H9 (cell line): ENCODE measurements around the gene BTD. TPM values are rescaled to one million over a fixed set of nuclear protein-coding genes. Genes with fewer than 3 reads are reported as not detected.

Experiments
- DNase-seq: peaks from one replicate; pipeline ENCODE4 v3.0.0-alpha.2; 2017
- H2AFZ ChIP-seq: one replicate; pipeline ENCODE4 v1.6.1; 2013; ENCODE audit warnings: mild to moderate bottlenecking, low read length, control low read depth, moderate library complexity
- H2AK5ac ChIP-seq: 2 replicates; pipeline ENCODE4 v1.6.1; 2013; ENCODE audit warnings: low read length, control low read depth, mixed read lengths; ENCODE audit not compliant: insufficient read length
- H2BK120ac ChIP-seq: one replicate; pipeline ENCODE4 v1.6.1; 2013; ENCODE audit warnings: low read depth, mild to moderate bottlenecking, low read length, control low read depth, inconsistent platforms; ENCODE audit not compliant: poor library complexity, severe bottlenecking
- H2BK12ac ChIP-seq: 2 replicates; pipeline ENCODE4 v1.6.1; 2013; ENCODE audit warnings: low read length, control low read depth, mixed read lengths, low read depth; ENCODE audit not compliant: insufficient read length
- H2BK15ac ChIP-seq: 2 replicates; pipeline ENCODE4 v1.6.1; 2013; ENCODE audit warnings: low read depth, low read length, control low read depth
- H2BK20ac ChIP-seq: one replicate; pipeline ENCODE4 v1.6.1; 2013; ENCODE audit warnings: low read depth, mild to moderate bottlenecking, low read length, control low read depth, inconsistent platforms; ENCODE audit not compliant: poor library complexity, severe bottlenecking
- H2BK5ac ChIP-seq: 2 replicates; pipeline ENCODE4 v1.6.1; 2013; ENCODE audit warnings: low read length, control low read depth, mixed read lengths; ENCODE audit not compliant: insufficient read length
- H3K14ac ChIP-seq: 2 replicates; pipeline ENCODE4 v1.6.1; 2013; ENCODE audit warnings: low read length, control low read depth; ENCODE audit not compliant: insufficient read depth
- H3K18ac ChIP-seq: 2 replicates; pipeline ENCODE4 v1.6.1; 2013; ENCODE audit warnings: low read depth, mild to moderate bottlenecking, mixed read lengths, low read length, control low read depth; ENCODE audit not compliant: insufficient read length
- H3K23ac ChIP-seq: 2 replicates; pipeline ENCODE4 v1.6.1; 2013; ENCODE audit warnings: low read length, control low read depth, mixed read lengths, low read depth; ENCODE audit not compliant: insufficient read length
- H3K23me2 ChIP-seq: 2 replicates; pipeline ENCODE4 v1.6.1; 2013; ENCODE audit warnings: low read depth, mild to moderate bottlenecking, mixed read lengths, low read length, control low read depth; ENCODE audit not compliant: insufficient read length, poor library complexity, severe bottlenecking
- H3K27ac ChIP-seq: 2 replicates; pipeline ENCODE4 v1.5.1; 2013; ENCODE audit warnings: low read length, control low read depth, mixed read lengths, low read depth; ENCODE audit not compliant: insufficient read length
- H3K27me3 ChIP-seq: 2 replicates; pipeline ENCODE4 v1.6.1; 2013; ENCODE audit warnings: low read length, control low read depth, inconsistent platforms; ENCODE audit not compliant: insufficient read depth
- H3K4ac ChIP-seq: 2 replicates; pipeline ENCODE4 v1.6.1; 2013; ENCODE audit warnings: low read depth, mild to moderate bottlenecking, control low read depth, inconsistent platforms, low read length, moderate library complexity
- H3K4me1 ChIP-seq: 2 replicates; pipeline ENCODE4 v1.6.1; 2013; ENCODE audit warnings: low read length, control low read depth, inconsistent platforms; ENCODE audit not compliant: insufficient read depth
- H3K4me2 ChIP-seq: 2 replicates; pipeline ENCODE4 v1.6.1; 2013; ENCODE audit warnings: low read length, control low read depth, mixed read lengths; ENCODE audit not compliant: insufficient read length, insufficient read depth
- H3K56ac ChIP-seq: 2 replicates; pipeline ENCODE4 v1.6.1; 2013; ENCODE audit warnings: low read depth, mild to moderate bottlenecking, mixed read lengths, low read length, control low read depth; ENCODE audit not compliant: insufficient read length
- H3K79me1 ChIP-seq: 2 replicates; pipeline ENCODE4 v1.6.1; 2013; ENCODE audit warnings: low read depth, mild to moderate bottlenecking, moderate library complexity, low read length, control low read depth, inconsistent platforms; ENCODE audit not compliant: insufficient read depth, poor library complexity, severe bottlenecking
- H3K79me2 ChIP-seq: 2 replicates; pipeline ENCODE4 v1.6.1; 2013; ENCODE audit warnings: low read length, control low read depth, inconsistent platforms; ENCODE audit not compliant: insufficient read depth
- H3K9ac ChIP-seq: 2 replicates; pipeline ENCODE4 v1.6.1; 2013; ENCODE audit warnings: low read length, control low read depth, mixed read lengths; ENCODE audit not compliant: insufficient read length; ENCODE audit errors: extremely low read depth
- H3K9me3 ChIP-seq: one replicate; pipeline ENCODE4 v1.6.1; 2013; ENCODE audit warnings: low read depth, low read length, inconsistent platforms; ENCODE audit not compliant: control insufficient read depth
- H3T11ph ChIP-seq: one replicate; pipeline ENCODE4 v1.6.1; 2013; ENCODE audit warnings: mild to moderate bottlenecking, low read length, control low read depth, inconsistent platforms
- H4K20me1 ChIP-seq: one replicate; pipeline ENCODE4 v1.6.1; 2013; ENCODE audit not compliant: control insufficient read depth, insufficient read length, insufficient read depth
- H4K5ac ChIP-seq: 2 replicates; pipeline ENCODE4 v1.6.1; 2013; ENCODE audit warnings: low read depth, mild to moderate bottlenecking, mixed read lengths, low read length, control low read depth; ENCODE audit not compliant: insufficient read length
- H4K8ac ChIP-seq: replicated peaks from 2 replicates; pipeline ENCODE4 v1.6.1; 2013; ENCODE audit warnings: low read length, control low read depth, mixed read lengths, low read depth; ENCODE audit not compliant: insufficient read length
- H4K91ac ChIP-seq: 2 replicates; pipeline ENCODE4 v1.6.1; 2013; ENCODE audit warnings: low read depth, mild to moderate bottlenecking, moderate library complexity, mixed read lengths, low read length, control low read depth; ENCODE audit not compliant: insufficient read length
- H3K27ac Mint-ChIP-seq, 3 experiments: 2 replicates in 2 of 3; 3 replicates in 1 of 3; pipeline ENCODE4 v1.8.0; 2020 to 2021; ENCODE audit warnings: mixed read lengths in 3 of 3, mild to moderate bottlenecking in 1 of 3, moderate library complexity in 1 of 3
- H3K27me3 Mint-ChIP-seq: 2 replicates; pipeline ENCODE4 v1.8.0; 2021; ENCODE audit warnings: low read depth, mild to moderate bottlenecking, moderate library complexity, mixed read lengths
- H3K36me3 Mint-ChIP-seq, 3 experiments: 2 replicates in 2 of 3; 3 replicates in 1 of 3; pipeline ENCODE4 v1.8.0; 2020 to 2021; ENCODE audit warnings: low read depth in 3 of 3, mixed read lengths in 3 of 3; ENCODE audit not compliant: insufficient read depth in 1 of 3
- H3K4me1 Mint-ChIP-seq, 2 experiments: 2 replicates each; pipeline ENCODE4 v1.8.0; 2020; ENCODE audit warnings: mixed read lengths in 2 of 2
- H3K4me3 Mint-ChIP-seq, 2 experiments: 2 replicates in 1 of 2; 3 replicates in 1 of 2; pipeline ENCODE4 v1.8.0; 2020 to 2021; ENCODE audit warnings: mild to moderate bottlenecking in 2 of 2, mixed read lengths in 2 of 2, moderate library complexity in 1 of 2
- H3K9me3 Mint-ChIP-seq, 2 experiments: 2 replicates in 1 of 2; 3 replicates in 1 of 2; pipeline ENCODE4 v1.8.0; 2020; ENCODE audit warnings: mild to moderate bottlenecking in 2 of 2, mixed read lengths in 2 of 2, moderate library complexity in 1 of 2
- WGBS: extraction: QIAGEN DNeasy Blood & Tissue Kit; methylation state at CpG from one replicate; pipeline ENCODE4 v1.1.7; 2013; ENCODE audit warnings: missing lambda C conversion rate, low lambda C conversion rate, mixed read lengths; ENCODE audit not compliant: insufficient read length; ENCODE audit errors: extremely low coverage; 5-methylcytosine and 5-hydroxymethylcytosine counted together
- total RNA-seq: library from RNA; stranded (reverse); gene quantifications from 2 replicates; pipeline ENCODE4 v1.2.1, GENCODE V29; 2021
- TF ChIP-seq, protein P1 (sequence below): fragments of 200-600 bp; sonication (generic); conservative IDR thresholded peaks from 3 replicates; pipeline ENCODE4 v1.8.0; 2021; ENCODE audit warnings: antibody characterized with exemption, mild to moderate bottlenecking

BTD gene
- total RNA-seq, 1 experiment from 2014 or later: 21.5 TPM

DNA sequence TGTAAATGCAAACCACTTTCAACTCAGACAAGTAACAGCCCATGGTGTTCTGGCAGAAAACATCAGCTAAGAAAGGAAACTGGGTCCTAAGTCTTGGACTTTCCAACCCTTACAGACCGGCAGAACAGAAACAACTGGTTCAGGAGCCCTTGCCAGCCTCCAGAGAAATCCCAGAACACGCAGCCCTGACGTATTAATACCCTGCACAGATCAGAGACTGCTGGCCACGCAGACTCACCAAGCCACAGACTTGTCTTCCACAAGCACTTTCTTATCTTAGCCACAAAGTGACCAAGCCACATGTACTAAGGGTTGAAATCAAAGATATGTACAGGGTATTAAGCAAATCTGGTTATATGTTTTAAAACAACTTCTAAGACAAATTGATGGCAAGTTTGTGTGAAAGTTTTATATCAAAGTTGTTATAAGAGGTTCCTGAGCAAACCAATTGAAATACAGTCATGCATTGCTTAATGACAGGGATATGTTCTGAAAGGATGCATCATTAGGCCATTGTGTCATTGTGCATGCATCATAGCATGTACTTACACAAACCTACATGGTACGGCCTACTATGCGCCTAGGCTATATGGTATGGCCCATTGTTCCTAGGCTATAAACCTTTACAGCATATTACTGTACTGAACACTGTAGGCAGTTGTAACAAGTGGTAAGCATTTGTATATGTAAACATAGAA lies 36.8 kb downstream of the BTD start:
- Histone ChIP-seq H3K27ac (no peak overlapping the region), H3K9me3 (no peaks in the 10 kb centered on the region), H2BK5ac (no peak overlapping the region), H3K9ac (no peak overlapping the region), H4K20me1 (no peaks in the 10 kb centered on the region), H3K56ac (no peak overlapping the region), H3K4ac (no peak overlapping the region), H2BK15ac (no peak overlapping the region), H3K14ac (no peak overlapping the region), H4K91ac (no peak overlapping the region), H3K18ac (no peak overlapping the region), H3K27me3 (no peaks in the 10 kb centered on the region), H3K23ac (no peak overlapping the region), H3K79me2 (no peaks in the 10 kb centered on the region), H2BK120ac (no peak overlapping the region), H3K23me2 (no peaks in the 10 kb centered on the region), H3K4me2 (no peak overlapping the region), H2AK5ac (no peak overlapping the region), H3K79me1 (no peaks in the 10 kb centered on the region), H2BK12ac (no peak overlapping the region), H2BK20ac (no peak overlapping the region), H4K8ac (no peak overlapping the region), H3K4me1 (peaks cover 7% of the 10 kb centered on the region), H3T11ph (no peak overlapping the region), H2AFZ (no peak overlapping the region), H4K5ac (no peak overlapping the region)
- H3K4me1 Mint-ChIP-seq: peaks cover 34 to 45% of the 10 kb centered on the region in 2 experiments
- peaks cover 13 to 23% (median 20%) of the 10 kb centered on the region in 3 experiments for H3K36me3 Mint-ChIP-seq
- WGBS: no CpG with 5 or more reads among the region's 6 CpGs
- no peak overlapping the region for H3K4me3 Mint-ChIP-seq
- H3K9me3 Mint-ChIP-seq: no peaks in the 10 kb centered on the region; a peak in 1 of 5 replicates
- peak overlapping the region in 1 of 3 experiments; percentile 70; a peak in 1 of 7 replicates for H3K27ac Mint-ChIP-seq
- TF ChIP-seq, protein P1, sequence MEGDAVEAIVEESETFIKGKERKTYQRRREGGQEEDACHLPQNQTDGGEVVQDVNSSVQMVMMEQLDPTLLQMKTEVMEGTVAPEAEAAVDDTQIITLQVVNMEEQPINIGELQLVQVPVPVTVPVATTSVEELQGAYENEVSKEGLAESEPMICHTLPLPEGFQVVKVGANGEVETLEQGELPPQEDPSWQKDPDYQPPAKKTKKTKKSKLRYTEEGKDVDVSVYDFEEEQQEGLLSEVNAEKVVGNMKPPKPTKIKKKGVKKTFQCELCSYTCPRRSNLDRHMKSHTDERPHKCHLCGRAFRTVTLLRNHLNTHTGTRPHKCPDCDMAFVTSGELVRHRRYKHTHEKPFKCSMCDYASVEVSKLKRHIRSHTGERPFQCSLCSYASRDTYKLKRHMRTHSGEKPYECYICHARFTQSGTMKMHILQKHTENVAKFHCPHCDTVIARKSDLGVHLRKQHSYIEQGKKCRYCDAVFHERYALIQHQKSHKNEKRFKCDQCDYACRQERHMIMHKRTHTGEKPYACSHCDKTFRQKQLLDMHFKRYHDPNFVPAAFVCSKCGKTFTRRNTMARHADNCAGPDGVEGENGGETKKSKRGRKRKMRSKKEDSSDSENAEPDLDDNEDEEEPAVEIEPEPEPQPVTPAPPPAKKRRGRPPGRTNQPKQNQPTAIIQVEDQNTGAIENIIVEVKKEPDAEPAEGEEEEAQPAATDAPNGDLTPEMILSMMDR: no peak
- DNase-seq: no peak
- no peaks in the 10 kb centered on the region for H3K27me3 Mint-ChIP-seq
